Fibroblast of mammary gland (primary cell): ENCODE results near the gene RNF212B.
"Not testable (repeated sequence)": the region's sequence is repeated elsewhere in the genome, so short reads cannot be mapped to it uniquely, and the experiment has no call there.

Experiments
- DNase-seq: peaks from one replicate; pipeline ENCODE4 v3.0.0-alpha.2; 2010; ENCODE audit warnings: low read depth
- H3K4me3 ChIP-seq: 2 replicates; pipeline ENCODE4 v1.5.1; 2011; ENCODE audit warnings: low read depth, mild to moderate bottlenecking, low read length, moderate library complexity; ENCODE audit not compliant: control insufficient read depth
- TF ChIP-seq, protein P1 (sequence below): conservative IDR thresholded peaks from 2 replicates; pipeline ENCODE4 v1.5.1; 2011; ENCODE audit warnings: low read depth, low read length, inconsistent platforms; ENCODE audit not compliant: control insufficient read depth, insufficient read depth

The RNF212B gene

DNA sequence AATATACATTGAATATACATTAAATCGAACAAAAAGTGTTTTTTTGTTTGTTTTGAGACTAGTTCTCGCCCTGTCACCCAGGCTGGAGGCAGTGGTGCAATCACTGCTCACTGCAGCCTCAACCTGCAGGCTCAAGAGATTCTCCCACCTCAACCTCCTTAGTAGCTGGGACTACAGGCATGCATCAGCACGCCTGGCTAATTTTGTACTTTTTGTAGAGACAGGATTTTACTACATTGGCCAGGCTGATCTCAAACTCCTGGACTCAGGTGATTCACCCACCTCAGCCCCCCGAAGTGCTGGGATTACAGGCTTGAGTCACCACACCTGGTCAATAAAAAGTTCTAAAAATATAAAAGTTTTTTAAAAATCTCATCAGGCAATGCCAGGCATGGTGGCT lies 10.2 kb upstream of the RNF212B start:
- H3K4me3 ChIP-seq = no peak overlapping the region
- TF ChIP-seq, protein P1, sequence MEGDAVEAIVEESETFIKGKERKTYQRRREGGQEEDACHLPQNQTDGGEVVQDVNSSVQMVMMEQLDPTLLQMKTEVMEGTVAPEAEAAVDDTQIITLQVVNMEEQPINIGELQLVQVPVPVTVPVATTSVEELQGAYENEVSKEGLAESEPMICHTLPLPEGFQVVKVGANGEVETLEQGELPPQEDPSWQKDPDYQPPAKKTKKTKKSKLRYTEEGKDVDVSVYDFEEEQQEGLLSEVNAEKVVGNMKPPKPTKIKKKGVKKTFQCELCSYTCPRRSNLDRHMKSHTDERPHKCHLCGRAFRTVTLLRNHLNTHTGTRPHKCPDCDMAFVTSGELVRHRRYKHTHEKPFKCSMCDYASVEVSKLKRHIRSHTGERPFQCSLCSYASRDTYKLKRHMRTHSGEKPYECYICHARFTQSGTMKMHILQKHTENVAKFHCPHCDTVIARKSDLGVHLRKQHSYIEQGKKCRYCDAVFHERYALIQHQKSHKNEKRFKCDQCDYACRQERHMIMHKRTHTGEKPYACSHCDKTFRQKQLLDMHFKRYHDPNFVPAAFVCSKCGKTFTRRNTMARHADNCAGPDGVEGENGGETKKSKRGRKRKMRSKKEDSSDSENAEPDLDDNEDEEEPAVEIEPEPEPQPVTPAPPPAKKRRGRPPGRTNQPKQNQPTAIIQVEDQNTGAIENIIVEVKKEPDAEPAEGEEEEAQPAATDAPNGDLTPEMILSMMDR = no peak
- no peak for DNase-seq

DNA sequence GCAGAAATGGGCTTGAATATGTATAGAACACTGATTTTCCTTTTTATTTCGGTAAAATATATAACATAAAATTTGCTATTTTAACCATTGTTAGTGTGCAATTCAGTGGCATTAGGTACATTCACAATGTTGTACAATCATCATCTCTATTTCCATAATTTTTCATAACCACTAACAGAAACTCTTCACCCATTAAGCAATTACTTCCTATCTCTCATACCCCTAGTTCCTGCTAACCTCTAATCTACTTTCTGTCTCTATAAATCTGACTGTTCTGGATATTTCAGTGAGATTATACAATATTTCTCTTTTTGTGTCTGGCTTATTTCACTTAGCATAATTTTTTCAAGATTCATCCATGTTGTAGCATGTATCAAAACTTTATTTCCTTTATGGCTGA lies 8.9 kb upstream of the RNF212B start:
- DNase-seq = no peak
- TF ChIP-seq, protein P1 = no peak

DNA sequence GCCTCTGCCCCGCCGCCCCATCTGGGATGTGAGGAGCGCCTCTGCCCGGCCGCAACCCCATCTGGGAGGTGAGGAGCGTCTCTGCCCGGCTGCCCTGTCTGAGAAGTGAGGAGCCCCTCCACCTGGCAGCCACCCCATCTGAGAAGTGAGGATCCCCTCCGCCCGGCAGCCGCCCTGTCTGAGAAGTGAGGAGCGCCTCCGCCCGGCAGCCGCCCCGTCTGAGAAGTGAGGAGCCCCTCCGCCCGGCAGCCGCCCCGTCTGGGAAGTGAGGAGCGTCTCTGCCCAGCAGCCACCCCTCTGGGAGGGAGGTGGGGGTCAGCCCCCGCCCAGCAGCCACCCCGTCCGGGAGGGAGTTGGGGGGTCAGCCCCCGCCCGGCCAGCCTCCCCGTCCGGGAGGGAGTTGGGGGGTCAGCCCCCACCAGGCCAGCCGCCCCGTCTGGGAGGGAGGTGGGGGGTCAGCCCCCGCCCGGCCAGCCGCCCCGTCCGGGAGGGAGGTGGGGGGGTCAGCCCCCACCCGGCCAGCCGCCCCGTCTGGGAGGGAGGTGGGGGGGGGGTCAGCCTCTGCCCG lies 5.4 kb upstream of the RNF212B start:
- not testable (repeated sequence) for DNase-seq, H3K4me3 ChIP-seq

More for the DNA sequence above, 8.9 kb upstream of the RNF212B start:
- H3K4me3 ChIP-seq = no peak overlapping the region

DNA sequence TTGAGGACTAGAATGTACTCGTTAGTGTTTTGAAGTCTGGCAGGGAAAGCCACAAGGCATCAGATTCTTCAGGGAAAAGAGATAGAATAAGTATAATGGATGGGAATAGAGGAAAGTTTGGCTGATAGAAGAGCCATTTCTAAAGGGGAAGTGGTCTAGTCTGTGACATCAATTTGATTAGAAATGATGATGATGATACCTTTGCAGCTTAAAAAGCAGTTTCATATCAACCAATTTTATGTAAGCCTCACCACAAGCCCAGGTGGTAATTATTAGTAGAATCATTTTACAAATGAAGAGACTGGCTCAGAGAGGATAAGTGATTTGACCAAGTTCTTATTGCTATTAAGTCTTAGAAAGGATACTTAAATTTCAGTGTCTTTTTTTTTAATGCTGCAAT lies 2.9 kb downstream of the RNF212B start:
- TF ChIP-seq, protein P1 = no peak
- H3K4me3 ChIP-seq = no peak overlapping the region
- no peak for DNase-seq

DNA sequence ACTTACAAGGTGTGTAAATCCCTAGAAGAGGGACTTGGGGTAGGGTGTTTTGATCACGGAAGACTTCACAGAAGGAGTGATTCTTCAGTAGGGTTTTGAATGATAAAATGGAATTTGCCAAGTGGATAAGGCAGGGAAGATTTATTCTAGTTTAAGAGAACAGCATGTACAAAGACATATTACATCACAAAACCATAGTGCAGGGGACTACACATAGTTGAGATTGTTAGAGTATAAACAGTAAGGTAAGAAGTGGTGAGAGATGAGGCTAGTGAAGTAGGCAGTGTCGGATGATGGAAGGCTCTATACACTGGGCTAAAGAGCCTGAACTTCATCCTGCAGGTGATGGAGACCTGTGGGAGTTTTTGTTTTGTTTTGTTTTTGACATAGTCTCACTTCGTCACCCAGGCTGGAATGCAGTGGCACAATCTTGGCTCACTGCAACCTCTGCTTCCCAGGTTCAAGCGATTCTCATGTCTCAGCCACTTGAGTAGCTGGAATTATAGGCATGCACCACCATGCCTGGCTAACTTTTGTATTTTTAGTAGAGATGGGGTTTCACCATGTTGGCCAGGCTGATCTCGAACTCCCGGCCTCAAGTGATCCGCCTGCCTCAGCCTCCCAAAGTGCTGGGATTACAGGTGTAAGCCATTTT lies 3.5 kb downstream of the RNF212B start:
- DNase-seq, H3K4me3 ChIP-seq: not testable (repeated sequence)

DNA sequence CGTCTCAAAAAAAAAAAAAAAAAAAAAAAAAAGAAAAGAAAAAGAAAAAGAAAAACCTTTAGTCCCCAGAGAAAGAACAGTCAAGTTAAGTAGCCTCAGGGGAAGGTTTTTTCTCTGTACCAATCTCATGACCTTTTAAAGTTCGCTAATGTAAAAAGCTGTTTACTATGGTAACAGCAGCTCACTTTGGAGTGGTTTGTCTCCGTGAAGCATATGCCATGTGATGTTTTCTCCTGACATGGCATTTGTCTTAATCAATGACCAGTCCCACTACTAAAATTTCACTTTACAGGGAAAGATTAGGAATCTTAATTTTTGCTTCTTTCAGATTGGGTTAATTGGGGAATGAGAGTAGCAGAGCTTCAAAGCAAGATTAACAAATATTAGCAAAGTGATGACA lies 4.3 kb downstream of the RNF212B start:
- TF ChIP-seq, protein P1 = no peak
- H3K4me3 ChIP-seq = no peak overlapping the region
- DNase-seq = no peak

DNA sequence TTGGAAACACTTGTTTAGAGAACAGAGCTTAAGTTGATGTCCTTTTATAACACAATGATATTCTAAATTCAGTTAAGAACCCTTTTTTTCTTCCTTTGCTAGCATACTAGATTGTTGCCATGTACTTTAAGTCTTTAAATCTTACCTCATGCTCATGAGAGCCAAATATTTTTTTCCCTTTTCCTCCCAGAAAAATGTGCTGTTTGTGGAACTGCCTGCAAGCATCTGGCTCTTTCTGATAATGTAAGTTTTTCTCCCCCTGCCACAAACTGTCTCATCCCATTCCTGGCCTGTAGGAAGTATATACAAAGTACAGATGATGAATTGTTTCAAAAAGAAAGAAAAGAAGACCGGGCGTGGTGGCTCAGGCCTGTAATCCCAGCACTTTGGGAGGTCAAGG lies 5.3 kb downstream of the RNF212B start:
- DNase-seq = no peak
- H3K4me3 ChIP-seq = no peak overlapping the region
- TF ChIP-seq, protein P1 = no peak

DNA sequence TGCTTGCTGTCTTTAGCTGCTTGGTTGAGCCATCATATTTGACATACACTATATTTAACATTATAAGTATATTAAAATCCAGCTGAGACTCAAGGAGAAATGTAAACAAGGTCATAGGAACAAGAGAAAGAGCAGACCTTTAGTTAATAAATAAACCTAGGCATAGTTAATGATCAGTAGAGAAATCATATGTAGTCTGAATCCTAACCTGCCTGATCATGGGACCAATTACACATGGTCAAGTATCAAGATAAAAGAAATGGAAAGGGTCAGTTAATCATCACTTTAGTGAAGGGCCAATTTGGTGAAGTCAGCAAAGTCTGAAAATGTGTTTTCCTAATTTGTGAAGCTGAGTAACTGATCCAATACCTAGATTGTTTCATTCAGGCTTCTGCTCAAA lies 7.5 kb downstream of the RNF212B start:
- DNase-seq = no peak
- H3K4me3 ChIP-seq = no peak overlapping the region
- TF ChIP-seq, protein P1 = no peak
